HG03025 (cell line): ENCODE results near the gene TCF20.

Source experiments
- ATAC-seq: cut with Tn5 transposase; IDR thresholded peaks from one replicate; pipeline ENCODE4 v1.9.1; 2021; ENCODE audit warnings: mild to moderate bottlenecking, moderate library complexity; ENCODE audit not compliant: unreplicated experiment, low FRiP score

Gene TCF20

DNA sequence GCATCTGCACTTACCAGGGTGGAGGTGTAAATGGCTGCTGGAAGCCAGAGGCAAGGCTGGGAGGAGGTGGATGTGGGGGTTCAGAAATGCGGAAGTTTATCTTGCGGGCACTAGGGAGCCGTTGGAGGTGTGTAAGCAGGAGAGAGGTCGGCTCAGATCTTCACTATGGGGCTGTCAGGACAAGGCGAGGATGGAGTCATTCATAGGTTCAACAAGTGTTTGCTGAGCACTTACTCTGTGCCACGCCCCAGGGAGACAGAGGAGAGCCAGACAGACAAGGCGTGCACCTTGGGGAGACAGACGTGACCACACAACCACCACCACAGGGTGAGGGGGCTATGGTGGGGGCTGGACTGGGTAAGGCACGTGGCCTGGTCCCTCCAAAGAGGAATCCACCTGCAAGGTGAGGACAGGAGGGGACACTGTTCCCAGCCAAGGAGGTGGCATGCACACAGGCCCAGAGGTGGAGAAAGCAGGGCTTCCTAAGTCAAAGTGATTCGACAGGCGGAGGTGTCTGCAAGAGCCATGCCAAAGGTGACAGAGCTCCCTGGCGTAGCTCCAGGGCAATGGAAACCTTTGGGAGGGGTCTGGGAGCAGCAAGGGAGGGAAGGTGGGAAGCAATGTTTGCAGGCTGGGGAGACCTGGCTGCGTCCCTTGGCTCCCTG lies 30.8 kb upstream of the TCF20 start:
- no peak for ATAC-seq

DNA sequence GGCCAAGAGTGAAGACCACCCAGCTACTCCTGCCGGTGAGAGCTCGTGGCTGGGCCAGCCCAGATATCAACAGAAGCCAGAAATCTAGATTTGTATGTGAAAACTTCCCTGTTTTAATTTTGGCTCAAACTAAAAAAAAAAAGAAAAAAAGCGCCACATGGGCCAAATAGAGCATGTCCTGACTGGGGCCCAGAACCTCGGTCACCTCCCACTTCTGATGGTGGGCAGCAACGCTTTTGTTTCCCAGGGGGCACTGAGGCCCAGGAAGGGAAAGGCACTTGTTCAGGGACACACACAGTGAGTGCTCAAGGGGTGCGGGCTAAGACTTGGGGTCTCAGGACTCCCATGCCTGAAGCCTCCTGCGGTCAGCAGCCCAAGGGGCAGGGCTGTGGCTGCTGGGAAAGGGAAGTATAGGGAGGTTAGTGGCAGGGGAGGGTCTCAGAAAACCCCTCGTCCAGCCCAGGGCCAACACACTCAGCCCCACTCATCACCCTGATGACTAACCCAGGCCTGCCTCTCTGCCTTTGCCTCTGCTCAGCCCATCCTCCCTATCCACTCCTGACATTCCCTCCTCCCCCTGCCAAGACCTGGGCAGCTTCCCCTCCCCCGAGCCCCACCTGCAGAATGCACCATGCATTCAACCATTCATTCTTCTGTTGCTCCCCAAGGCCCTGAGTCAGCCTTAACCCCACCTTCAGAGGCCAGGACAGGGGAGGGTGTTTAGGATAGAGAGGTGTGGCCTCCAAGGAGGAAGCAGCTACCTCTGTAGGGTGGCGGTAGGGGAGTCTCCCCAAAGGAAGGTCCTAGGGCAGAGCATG lies 30.0 kb upstream of the TCF20 start:
- ATAC-seq, result no peak

DNA sequence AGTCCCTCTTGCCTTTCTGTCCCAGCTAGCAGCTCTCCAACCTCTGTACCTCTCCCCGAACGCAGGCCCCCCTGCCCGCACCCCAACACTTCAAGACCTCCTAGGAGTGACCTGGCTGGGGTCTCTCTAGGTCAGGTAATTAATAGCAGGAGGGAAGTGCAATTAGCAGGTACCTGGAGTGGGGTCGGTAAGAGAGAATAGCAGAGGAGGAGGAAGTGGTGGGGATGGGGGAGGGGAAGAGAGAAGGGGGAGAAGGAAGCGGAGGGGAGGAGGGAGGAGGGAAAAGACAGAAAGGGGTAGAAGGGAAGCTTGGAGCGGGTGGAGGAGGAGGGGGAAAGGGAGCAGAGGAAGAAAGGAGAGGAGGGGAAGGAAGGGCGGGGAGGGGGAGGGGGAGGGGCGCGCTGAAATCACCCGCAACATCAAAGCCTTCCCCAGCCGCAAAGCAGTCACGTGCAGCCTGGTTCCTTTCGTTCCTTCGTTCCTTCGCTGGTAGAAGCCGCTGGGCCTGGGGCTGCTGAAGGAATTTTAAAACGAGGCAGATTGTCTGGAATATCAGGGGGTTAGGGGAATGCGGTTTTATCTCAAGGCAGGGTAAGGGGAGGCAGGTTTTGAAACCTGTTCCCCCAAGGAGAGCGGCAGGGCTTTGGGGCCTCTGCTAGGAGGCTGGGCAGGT lies 29.3 kb upstream of the TCF20 start:
- ATAC-seq, result no peak

DNA sequence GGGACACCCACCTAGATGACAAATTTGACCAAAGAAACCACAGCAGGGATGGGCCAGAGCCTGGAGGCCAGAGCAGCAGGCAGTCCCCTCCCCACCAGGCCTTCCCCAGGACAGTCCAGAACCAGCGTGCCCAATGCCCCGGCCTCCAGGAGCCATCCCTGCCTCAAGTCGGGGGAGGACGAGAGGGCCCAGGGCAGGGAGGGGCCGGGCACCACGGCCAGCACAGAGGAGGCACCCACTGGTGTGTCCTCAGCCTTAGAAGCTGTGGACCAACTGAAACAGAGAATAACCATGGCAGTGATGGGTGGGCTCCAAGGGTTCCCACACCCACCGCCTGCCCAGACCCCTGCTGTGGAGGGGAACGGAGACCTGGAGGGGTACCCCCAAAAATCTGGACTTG lies 28.3 kb upstream of the TCF20 start:
- no peak for ATAC-seq

DNA sequence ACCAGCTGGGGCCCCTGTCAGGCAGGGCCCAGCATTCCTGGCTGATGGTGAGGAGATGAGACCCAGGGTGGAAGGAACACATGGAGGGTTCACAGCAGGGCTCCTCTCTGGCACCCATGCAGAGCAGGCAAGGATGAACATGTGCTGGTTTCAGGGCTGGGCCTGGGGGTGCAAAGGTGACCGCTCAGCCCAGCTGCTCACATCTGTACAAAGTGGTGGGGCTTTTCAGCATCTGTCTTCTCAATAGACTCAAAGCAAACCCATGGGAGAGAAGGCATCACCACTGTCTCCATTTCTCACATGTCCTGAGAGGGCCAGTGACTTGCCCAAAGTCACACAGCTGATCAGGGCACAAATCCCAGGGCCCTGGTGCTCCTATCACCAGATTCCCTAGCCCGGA lies 27.3 kb upstream of the TCF20 start:
- ATAC-seq, result no peak

DNA sequence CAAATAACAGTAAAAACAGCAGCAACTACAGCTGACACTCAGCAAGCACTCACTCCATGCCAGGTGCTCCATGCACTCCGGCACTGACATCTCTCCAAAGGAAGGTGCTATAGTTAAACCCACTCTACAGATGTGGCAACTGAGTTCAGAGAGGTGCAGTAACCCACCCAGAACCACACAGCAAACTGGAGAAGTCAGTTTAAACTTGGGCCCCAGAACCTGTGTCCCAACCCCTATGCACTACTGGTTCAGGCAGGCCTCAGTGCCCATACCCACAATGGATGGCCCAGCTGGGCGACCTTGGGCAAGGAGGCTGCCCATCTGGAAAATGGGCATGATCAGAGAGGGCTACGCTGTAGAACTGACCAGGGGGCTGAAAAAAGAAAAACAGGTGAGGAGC lies 26.4 kb upstream of the TCF20 start:
- ATAC-seq, result no peak

DNA sequence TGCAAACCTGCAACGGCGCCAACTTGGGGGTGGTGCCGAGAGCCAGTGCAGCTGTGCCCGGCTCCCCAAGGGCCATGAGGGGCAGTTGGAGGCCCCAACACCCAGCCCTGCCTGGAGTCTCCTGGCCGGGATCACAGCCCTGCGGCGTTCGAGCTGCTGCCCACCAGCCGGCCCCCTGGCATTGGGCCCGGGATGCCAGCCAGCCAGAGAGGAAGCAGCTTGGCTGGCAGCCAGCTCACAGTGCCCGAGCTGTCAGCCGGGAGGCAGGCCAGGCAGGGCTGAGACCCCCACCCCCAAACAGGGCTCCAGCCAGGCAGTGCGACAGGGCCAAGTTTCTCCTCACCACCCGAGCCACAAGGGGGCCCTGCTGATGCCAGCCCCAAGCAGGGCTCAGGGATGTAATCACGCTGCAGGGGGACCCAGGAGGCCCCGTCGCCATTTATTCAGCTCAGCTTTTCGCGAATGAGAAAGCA lies 26.0 kb upstream of the TCF20 start:
- no peak for ATAC-seq

DNA sequence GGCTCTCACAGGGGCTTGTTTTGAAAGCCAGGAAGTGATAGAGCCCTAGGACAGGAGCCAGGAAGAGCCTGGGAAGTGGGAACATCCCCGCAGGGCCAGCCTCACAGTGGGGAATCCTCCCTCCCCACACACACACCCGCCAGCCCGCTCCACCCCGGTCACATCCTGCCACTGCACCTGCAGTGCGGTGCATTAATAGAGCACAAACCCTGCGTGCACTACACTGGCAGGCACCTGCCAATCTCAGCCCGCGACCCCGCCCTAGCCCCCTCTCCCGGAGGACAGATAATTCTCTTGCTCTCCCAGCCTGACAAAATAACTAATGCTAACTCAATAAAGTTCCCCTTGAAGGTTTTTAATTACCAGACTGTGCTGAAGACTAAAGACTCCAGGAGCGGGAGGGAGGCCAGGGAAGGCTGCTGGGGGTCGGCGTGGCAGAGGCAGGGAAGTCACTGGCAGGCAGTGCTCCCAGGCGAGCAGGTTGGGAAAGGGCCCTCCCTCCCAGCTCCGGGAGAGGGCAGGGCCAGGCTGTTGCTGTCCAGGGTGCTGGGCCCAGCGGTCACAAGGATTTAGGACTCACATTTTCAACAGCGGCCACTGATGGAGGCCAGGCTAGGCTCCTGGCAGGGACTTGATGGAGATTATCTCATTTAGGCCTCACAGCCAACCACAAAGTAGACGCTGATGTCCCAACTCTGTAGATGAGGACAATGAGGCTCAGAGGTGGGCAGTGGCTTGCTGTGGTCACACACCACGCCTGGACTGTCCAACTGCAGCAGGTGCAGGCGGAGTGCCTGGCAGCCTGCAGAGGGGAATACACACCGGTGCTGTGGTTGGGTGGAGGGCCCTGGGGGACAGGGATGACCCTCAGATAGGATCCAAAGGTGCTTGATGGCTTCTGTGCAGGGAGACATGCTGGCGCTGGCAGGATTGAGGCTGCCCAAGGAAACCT lies 23.9 kb upstream of the TCF20 start:
- ATAC-seq, result no peak

DNA sequence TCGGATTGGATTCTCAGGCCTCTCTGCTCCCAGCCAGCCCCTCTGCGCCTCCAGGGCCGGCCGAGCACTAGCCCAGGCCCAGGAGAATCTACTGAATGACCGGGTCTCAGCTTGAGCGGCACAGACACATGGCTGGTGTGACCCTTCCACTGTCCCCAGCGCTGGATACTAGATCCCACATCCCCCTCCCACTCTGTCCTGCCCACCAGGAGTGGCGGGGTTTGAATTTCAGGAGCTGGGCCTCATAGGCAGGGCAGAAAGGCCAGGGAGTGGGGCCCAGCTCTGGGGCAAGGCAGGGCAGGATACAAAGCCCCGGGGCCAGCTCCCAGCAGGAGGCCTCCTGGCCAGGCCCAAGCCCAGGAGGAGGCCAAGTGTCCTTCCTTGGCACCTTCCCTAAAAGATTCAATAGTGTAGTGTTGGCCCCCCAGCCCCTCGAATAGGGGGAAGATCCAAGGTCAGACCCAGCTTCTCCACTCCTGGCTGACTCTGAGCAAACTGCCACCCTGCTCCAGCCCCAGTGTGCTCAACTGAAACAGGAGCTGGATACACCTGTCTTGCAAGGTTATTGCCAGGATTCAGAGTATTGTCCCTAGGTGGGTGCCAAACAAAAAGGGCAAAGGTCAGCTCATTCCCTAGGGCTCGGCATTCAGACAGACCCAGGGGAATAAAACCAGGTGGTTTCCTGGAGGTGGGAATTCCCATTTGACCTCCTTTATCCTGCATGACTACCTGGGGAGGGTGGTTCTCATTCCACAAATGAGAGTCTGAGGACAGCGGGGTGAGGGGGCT lies 22.5 kb upstream of the TCF20 start:
- ATAC-seq, result no peak

DNA sequence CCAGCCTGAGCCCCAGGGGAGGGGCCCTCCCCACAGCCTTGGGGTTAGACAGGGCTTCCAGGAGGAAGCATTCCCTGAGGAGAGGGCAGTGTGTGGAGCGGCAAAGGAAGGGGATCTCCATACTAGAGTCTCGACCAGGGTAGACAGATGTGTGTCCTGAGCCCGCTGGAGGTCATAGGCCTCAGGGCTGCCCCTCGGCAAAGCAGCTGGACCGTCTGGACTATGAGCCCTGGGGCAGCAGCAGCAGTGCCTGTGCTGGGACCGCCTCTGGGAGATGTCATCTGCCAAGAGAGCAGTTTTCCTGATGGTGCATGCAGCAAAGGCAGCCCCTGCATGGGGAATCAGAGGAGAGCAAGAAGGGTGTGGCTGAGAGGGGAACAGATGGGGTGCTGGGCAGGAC lies 20.8 kb upstream of the TCF20 start:
- no peak for ATAC-seq

DNA sequence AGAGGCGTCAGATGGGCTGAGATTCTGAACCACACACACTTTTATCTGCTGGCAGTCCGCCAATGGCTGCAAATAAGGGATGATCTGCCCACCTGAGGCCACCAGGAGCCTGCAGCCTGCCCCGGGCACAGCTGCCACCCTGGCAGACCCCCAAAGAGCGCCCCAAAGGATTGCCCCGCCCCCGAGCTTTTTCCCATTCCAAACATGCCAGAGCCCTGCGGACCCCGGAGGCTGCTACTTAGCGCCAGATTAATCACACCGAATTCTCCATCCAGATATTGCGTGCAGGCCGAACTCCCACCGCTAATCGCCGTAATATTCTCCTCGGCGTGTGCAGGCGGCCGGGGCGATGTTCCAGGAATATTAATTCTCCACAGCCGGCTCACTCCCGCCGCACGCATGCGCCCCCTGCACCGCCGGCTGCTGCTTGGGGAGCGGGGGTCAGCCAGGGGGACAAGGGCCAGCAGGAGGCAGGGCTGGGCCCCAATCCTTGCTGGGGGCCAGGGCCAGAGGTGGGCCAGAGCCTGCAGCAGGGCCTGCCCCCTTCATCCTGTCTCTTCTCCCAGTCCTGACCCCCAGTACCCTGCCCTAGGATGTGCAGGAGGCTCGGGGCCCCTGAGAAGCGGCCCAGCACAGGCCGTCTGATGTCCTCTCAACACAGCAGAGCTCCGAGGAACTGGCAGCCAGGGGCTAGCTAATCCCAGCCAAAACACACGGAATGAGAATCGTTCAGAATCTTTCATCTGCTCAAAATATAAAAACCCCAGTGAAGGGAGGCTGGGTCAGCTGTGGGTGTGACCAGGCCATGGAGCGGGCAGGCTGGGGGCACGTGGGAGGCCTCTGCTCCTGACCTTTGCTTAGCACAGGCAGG lies 19.5 kb upstream of the TCF20 start:
- no peak for ATAC-seq

DNA sequence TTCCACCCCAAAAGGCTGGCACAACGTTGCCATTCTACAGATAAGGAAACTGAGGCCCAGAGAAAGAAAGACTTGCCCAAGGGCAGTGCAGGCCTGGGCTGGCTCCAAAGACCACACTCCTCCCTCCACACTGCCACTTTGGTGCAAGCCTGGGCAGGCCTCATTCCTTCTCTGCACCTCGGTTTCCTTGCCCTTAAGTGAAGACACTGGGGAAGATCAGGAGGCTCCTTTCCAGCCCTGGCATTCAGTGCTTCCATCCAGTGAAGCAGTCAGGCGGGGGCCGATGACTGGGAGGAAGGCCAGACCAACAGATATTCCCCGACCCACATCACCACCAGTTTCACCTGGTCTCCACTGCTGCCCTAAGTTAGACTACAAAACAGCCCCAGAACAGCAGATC lies 18.3 kb upstream of the TCF20 start:
- no peak for ATAC-seq

DNA sequence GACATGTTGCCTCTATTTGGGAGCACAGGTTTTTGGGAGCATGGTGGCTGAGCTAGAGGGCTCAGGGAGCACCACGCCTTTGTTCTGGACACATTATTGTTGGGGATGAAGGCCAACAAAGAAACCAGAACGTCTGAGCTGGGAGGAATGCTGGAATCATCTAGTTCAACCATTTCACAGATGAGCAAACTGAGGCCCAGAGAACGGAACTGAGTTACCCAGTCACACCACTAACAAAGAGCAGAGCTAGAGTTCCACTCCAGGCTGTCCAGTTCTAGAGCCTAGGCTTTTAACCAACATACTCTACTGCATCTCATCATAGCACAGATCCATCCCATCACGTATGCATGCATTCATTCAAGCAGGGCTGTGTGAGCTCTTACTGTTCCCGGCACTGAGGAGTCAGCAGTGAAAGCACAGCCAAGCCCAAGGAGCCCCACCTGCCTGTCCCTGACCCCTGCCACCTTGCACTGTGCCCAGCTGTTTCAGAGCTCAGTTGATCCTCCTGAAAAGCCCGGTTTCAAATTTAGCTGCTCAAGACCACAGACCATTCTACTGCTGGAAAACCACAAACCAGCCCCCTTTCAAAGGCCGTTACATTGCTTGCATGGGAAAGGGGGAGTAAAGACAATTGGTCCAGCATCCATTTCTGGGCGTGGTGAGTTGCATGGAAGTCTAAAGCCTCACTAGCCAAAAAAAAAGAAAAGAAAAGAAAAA lies 16.9 kb upstream of the TCF20 start:
- no peak for ATAC-seq

DNA sequence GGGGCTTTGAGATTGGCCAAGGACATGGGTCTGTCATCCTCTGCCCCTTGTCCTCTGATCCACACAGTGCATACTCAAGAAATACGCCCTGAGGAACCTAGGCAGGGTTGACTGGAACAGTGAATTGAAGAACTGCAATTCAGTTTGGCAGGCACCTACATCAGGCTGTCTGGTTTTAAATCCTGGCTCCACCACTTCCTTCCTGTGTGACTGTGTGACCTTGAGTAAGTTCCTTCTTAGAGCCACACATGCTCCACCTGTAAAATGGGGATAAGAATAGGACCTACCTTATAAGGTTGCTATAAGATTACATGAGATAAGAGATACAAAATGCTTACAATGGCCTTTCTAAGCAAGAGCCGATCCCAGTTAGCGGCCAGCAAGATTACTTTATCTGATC lies 15.8 kb upstream of the TCF20 start:
- no peak for ATAC-seq

DNA sequence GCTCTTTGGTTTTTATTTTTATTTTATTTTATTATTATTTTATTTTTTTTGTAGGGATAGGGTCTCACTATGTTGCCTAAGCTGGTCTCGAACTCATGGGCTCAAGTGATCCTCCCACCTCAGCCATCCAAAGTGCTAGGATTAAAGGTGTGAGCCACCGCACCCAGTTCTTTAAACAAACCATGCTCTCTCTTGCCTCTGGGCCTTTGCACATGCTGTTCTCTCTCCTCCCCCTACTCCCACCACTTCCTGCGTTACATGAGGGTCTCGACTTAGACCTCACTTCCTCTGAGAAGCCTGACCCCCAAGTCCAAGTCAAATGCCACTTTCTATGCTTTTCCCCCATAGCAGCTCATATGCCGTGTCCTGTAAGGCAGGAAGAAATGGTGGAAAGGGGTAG lies 15.2 kb upstream of the TCF20 start:
- ATAC-seq, result no peak

DNA sequence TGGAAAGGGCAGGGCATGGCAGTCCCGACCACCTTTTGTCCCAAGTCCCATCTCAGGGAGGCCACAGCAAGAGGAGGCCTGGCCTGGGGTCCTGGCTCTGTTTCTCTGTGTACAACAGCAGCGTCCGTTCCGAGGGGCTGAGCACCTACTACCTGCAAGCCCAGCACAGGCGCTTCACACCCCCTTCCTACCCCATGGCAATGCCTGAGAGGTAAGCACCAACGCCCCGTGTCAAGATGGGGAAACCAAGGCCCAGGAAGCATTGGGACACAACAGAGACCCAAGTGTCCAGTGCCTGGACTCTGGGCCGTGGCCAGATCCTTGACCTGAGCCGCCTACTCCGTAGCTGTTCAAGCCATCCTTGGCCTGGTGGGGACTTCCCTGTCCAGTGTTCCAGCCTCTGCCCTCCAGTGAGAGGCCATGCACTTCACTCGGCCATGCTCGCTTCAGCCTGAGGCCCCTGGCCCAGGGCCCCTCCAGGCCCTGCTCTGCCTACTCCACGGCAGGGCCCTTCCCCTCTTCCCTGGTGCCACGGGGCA lies 14.3 kb upstream of the TCF20 start:
- no peak for ATAC-seq

DNA sequence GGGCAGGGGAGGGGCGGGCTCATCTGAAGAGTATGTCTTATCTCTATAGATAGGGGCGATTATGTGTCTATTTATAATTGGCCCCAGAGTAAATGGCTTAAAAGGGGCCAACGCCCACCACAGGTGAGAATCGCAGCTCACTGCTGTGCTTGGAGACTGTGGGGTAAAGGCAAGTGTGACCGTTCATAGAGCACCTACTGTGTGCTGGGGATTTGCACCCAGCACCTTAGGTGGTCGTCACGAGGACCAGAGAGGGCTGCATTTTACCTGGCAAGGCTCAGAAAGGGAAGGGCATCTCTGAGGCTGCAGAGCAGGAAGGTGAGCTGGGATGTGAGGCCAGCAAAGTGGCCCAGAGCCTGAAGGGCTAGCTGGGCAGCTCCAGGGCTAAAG lies 13.7 kb upstream of the TCF20 start:
- ATAC-seq, result no peak
